ENCODE measurements around the gene ABCA12.

GRCh38 chr2:214889301-214889700 is 249.1 kb downstream of the ABCA12 start:
- no peak for TF ChIP-seq NR3C1 (IDR thresholded peaks at IDR 0.05)
- no peak for TF ChIP-seq HEYL (CRISPR knock-in tag; IDR thresholded peaks at IDR 0.05)
- TF ChIP-seq SMC3 (IDR thresholded peaks at IDR 0.05): no peak
- TF ChIP-seq CTCF (IDR thresholded peaks at IDR 0.05): no peak
- TF ChIP-seq CHD4 (IDR thresholded peaks at IDR 0.05; ENCODE audit: borderline replicate concordance): no peak
- no peak for TF ChIP-seq FOSL2 (IDR thresholded peaks at IDR 0.05)
- no peak for TF ChIP-seq FOSL2 (CRISPR knock-in tag; IDR thresholded peaks at IDR 0.05)
- TF ChIP-seq MYC (IDR thresholded peaks at IDR 0.05; ENCODE audit: borderline replicate concordance, low read length): no peak
- no peak for TF ChIP-seq RCOR1 (IDR thresholded peaks at IDR 0.05; ENCODE audit: low read depth, low read length)
- no peak for TF ChIP-seq EP300 (IDR thresholded peaks at IDR 0.05)
- no peak for TF ChIP-seq USF2 (IDR thresholded peaks at IDR 0.05)
- no peak for TF ChIP-seq KDM1A (IDR thresholded peaks at IDR 0.05; ENCODE audit: low read depth)
- TF ChIP-seq REST (IDR thresholded peaks at IDR 0.05): no peak
- no peak for TF ChIP-seq NPAS2 (CRISPR knock-in tag; IDR thresholded peaks at IDR 0.05; ENCODE audit: borderline replicate concordance)
- TF ChIP-seq NFE2L2 (conservative IDR thresholded peaks at IDR 0.05; ENCODE audit: low read length): no peak
